GM13977 (cell line): ENCODE data around the gene DYNLT1.

Experiments used
- DNase-seq: peaks from one replicate; pipeline ENCODE4 v3.0.0; 2012; ENCODE audit warnings: low spot score
- CTCF ChIP-seq: IDR thresholded peaks from 2 replicates; pipeline ENCODE4 v1.5.1; 2012; ENCODE audit warnings: mild to moderate bottlenecking, control low read depth; ENCODE audit not compliant: insufficient read depth; ENCODE audit errors: extremely low read depth, missing control alignments
- in situ Hi-C: fragments of 300-500 bp; cut with MboI; formaldehyde crosslinking; loops from one replicate; pipeline ENCODE4 v1.12.0; 2022; ENCODE audit warnings: low sequenced_read_pairs, low pct_unique_long_range_greater_than_20kb, mixed read lengths, inconsistent platforms; ENCODE audit not compliant: unreplicated experiment

DYNLT1 gene

GRCh38 chr6:158669145-158670035, 24.8 kb upstream of the DYNLT1 start:
- TF ChIP-seq CTCF = no peak
- in situ Hi-C loops = no loop called here
- DNase-seq = no peak

DNA sequence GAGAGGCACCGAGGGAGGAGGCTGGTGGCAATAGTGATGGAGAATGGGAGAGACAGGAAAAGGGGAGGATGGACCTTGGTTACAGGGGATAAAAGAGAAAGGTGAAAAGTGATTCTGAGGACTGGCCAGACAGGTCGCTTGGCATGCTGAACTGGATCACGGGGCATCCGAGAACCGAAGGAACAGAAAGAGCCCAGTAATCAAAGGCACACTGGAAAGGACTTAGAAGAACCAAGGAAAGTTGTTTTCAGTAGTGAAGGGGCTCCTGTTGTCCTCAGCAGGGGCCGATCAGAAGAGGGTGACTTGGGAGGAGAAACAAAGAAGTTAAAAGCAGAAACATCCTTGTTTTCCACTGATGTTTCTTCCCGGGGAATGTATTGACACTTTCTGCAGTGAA, 24.2 kb upstream of the DYNLT1 start:
- TF ChIP-seq CTCF = no peak
- in situ Hi-C loops = no loop called here
- no peak for DNase-seq

DNA sequence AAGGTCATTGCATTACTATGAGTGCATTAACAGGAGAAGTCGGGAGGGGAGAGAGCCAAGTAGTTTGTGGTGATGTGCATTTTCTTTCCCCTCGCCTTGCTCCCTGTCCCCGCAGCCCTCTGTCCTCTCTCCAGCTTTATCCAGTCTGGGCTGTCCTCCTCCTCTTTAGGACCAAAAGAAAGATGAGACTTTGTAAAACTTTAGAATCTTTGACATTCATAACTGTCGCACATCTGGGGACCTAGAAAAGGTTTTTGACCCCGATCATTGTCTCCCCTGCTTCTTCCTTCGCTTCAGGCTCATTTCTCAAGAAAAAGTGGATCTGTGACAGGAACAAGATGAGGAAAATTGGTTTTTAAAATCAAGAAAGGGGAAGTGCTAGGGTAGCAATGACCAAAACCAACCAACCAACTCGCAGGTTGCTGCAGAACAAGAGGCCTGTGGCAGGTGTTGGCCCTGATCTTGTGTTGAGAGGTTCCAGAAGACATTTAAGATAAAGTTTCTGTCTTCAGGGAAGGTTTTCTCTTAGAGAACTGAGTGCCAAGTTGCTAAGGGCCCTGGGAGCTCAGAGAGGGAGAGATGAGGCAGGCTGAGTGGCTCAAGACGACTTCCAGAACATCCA, 22.9 kb upstream of the DYNLT1 start:
- in situ Hi-C loops = no loop called here
- DNase-seq = no peak
- TF ChIP-seq CTCF = no peak

- TF ChIP-seq CTCF = no peak
- DNase-seq = peak; percentile 39
- in situ Hi-C loops = no loop called here
Observed at GRCh38 chr6:158666628-158667359, 22.3 kb upstream of the DYNLT1 start.

DNA sequence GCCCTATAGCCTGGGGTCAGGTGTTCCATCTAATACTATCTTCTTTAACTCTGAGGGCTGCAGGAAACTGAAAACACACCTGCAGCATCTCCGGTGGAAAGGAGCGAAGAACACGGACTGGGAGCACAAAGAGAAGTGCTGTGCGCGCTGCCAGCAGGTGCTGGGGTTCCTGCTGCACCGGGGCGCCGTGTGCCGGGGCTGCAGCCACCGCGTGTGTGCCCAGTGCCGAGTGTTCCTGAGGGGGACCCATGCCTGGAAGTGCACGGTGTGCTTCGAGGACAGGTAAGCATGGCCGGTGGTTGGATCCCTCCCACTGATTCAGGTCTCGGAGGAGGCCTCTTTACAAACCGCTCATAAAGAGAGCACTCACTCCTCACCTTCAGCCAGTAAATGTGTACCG, 20.8 kb upstream of the DYNLT1 start:
- no peak for TF ChIP-seq CTCF
- no peak for DNase-seq
- in situ Hi-C loops = no loop called here

DNA sequence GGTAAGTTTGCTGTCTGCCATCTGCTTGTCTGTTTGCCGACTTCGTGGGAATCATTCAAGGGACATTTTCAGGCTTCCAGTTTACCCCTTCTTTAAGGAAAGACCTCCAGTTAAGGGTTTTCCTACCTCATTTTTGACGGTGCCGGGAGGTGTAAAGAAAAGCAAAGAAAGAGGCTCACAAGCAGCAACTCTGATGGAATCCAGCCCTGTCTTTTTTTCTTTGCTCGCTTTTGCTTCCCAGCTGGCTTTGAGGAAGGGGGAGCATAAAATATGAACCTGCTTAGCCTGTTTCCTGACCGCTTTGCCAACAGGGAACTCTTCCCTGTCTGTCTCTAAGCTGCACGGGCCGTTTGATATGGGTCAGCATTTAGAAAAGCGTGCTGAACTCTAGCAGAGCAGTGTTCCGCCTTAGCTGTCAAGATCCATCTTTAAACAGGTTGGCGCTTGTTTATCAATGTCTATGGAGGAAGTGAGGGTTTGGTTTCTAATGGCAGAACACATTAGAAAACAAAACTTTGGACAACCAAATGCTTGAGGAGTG, 19.2 kb upstream of the DYNLT1 start:
- TF ChIP-seq CTCF = no peak

More for the DNA sequence above, 19.2 kb upstream of the DYNLT1 start:
- DNase-seq = no peak
- in situ Hi-C loops = no loop called here
